Neuronal stem cell (in vitro differentiated cells): ENCODE measurements around the gene ZNF827. TPM values are rescaled to one million over a fixed set of nuclear protein-coding genes. Genes with fewer than 3 reads are reported as not detected.

ENCODE experiments used
- DNase-seq: peaks from one replicate; pipeline ENCODE4 v3.0.0-alpha.2; 2013; ENCODE audit warnings: low spot score
- H2AFZ ChIP-seq: one replicate; pipeline ENCODE4 v1.6.1; 2013; ENCODE audit warnings: mild to moderate bottlenecking, low read length, inconsistent platforms
- H2AK5ac ChIP-seq: 2 replicates; pipeline ENCODE4 v1.6.1; 2013; ENCODE audit warnings: low read depth, mild to moderate bottlenecking, inconsistent platforms, low read length, moderate library complexity, mixed read lengths
- H2BK120ac ChIP-seq: 2 replicates; pipeline ENCODE4 v1.6.1; 2013; ENCODE audit warnings: low read depth, mild to moderate bottlenecking, inconsistent platforms, low read length, moderate library complexity, mixed read lengths
- H2BK12ac ChIP-seq: one replicate; pipeline ENCODE4 v1.6.1; 2013; ENCODE audit warnings: low read length, inconsistent platforms
- H2BK15ac ChIP-seq: 2 replicates; pipeline ENCODE4 v1.6.1; 2013; ENCODE audit warnings: mild to moderate bottlenecking, low read length, inconsistent platforms, mixed read lengths
- H2BK5ac ChIP-seq: one replicate; pipeline ENCODE4 v1.6.1; 2013; ENCODE audit warnings: inconsistent platforms, mild to moderate bottlenecking, low read length, moderate library complexity
- H3K14ac ChIP-seq: one replicate; pipeline ENCODE4 v1.6.1; 2013; ENCODE audit warnings: low read length, inconsistent platforms
- H3K18ac ChIP-seq: 2 replicates; pipeline ENCODE4 v1.6.1; 2013; ENCODE audit warnings: low read length, inconsistent platforms
- H3K23ac ChIP-seq: 2 replicates; pipeline ENCODE4 v1.6.1; 2013; ENCODE audit warnings: low read depth, mild to moderate bottlenecking, mixed read lengths, low read length, inconsistent platforms; ENCODE audit not compliant: poor library complexity
- H3K27ac ChIP-seq: replicated peaks from 3 replicates; pipeline ENCODE4 v1.5.1; 2013; ENCODE audit warnings: low read length, inconsistent platforms
- H3K27me3 ChIP-seq, 3 experiments: 2 replicates each; pipeline ENCODE4 v1.6.1; 2013; ENCODE audit warnings: low read length in 3 of 3, mild to moderate bottlenecking in 2 of 3, inconsistent platforms in 1 of 3, low read depth in 1 of 3, mixed read lengths in 1 of 3, moderate library complexity in 1 of 3; ENCODE audit not compliant: control insufficient read depth in 3 of 3, insufficient read depth in 3 of 3
- H3K36me3 ChIP-seq, 2 donors: replicated peaks in 1 of 2; 2 replicates each; pipeline ENCODE4 v1.6.1; 2013; ENCODE audit warnings: low read length in 2 of 2; ENCODE audit not compliant: control insufficient read depth in 2 of 2, insufficient read depth in 2 of 2
- H3K4ac ChIP-seq: 2 replicates; pipeline ENCODE4 v1.6.1; 2013; ENCODE audit warnings: inconsistent platforms, mild to moderate bottlenecking, low read length, moderate library complexity
- H3K4me1 ChIP-seq, 2 donors: 1 replicate in 1 of 2; 2 replicates in 1 of 2; pipeline ENCODE4 v1.6.1; 2013; ENCODE audit warnings: low read length in 2 of 2, low read depth in 1 of 2; ENCODE audit not compliant: control insufficient read depth in 2 of 2, insufficient read depth in 1 of 2
- H3K4me2 ChIP-seq: one replicate; pipeline ENCODE4 v1.6.1; 2013; ENCODE audit warnings: mild to moderate bottlenecking, low read length, inconsistent platforms; ENCODE audit not compliant: insufficient read depth, poor library complexity, severe bottlenecking
- H3K4me3 ChIP-seq, 2 donors: 2 replicates each; pipeline ENCODE4 v1.5.1; 2013; ENCODE audit warnings: low read length in 2 of 2, mild to moderate bottlenecking in 2 of 2, inconsistent platforms in 1 of 2, moderate library complexity in 1 of 2
- H3K79me1 ChIP-seq: one replicate; pipeline ENCODE4 v1.6.1; 2013; ENCODE audit warnings: low read depth, mild to moderate bottlenecking, inconsistent platforms, low read length, moderate library complexity
- H3K9ac ChIP-seq: one replicate; pipeline ENCODE4 v1.6.1; 2013; ENCODE audit warnings: mild to moderate bottlenecking, low read depth, low read length, inconsistent platforms; ENCODE audit not compliant: poor library complexity
- H3K9me3 ChIP-seq, 2 donors: replicated peaks in 1 of 2; 2 replicates each; pipeline versions ENCODE3 to v1.6.1; 2013; ENCODE audit warnings: low read length in 2 of 2, mild to moderate bottlenecking in 2 of 2, inconsistent platforms in 1 of 2, low read depth in 1 of 2, mixed read lengths in 1 of 2, moderate library complexity in 1 of 2; ENCODE audit not compliant: control insufficient read depth in 2 of 2, insufficient read depth in 1 of 2
- H4K8ac ChIP-seq: one replicate; pipeline ENCODE4 v1.6.1; 2013; ENCODE audit warnings: low read depth, mild to moderate bottlenecking, inconsistent platforms, low read length, moderate library complexity
- H4K91ac ChIP-seq: one replicate; pipeline ENCODE4 v1.6.1; 2013; ENCODE audit warnings: low read length, low read depth, mild to moderate bottlenecking, inconsistent platforms; ENCODE audit not compliant: poor library complexity
- WGBS, 2 donors: extraction: QIAGEN DNeasy Blood & Tissue Kit; methylation state at CpG; one replicate each; pipeline ENCODE4 v1.1.7; 2013; ENCODE audit warnings: missing lambda C conversion rate in 2 of 2, mixed read lengths in 1 of 2; ENCODE audit not compliant: insufficient read length in 2 of 2, insufficient replicate concordance in 1 of 2; ENCODE audit errors: extremely low coverage in 2 of 2; 5-methylcytosine and 5-hydroxymethylcytosine counted together
- polyA plus RNA-seq, 2 experiments: library from polyadenylated mRNA; stranded (reverse); fragments of 200-250 nt; gene quantifications; one replicate each; pipeline ENCODE4 v1.2.3, GENCODE V29; 2013

ZNF827 gene
- 6.5 TPM for polyA plus RNA-seq (2013, experiment 1 of 2)
- polyA plus RNA-seq (2013, experiment 2 of 2), result 7.5 TPM

- peak within 1 kb of the TSS; percentile 77 for H3K4me2 ChIP-seq
- peak within 1 kb of the TSS; percentile 91 for H2BK120ac ChIP-seq
- peak within 1 kb of the TSS; percentile 26 for H2BK15ac ChIP-seq
- no CpG with 5 or more reads among the region's 34 CpGs for WGBS, 2 donors
- no peak within 1 kb of the TSS for H2BK12ac ChIP-seq
- peak within 1 kb of the TSS; percentile 70 for H3K27ac ChIP-seq
- peak within 1 kb of the TSS; percentile 43 for H4K8ac ChIP-seq
- peak; percentile 64 for DNase-seq
- peaks cover 2% of the 10 kb centered on the region for H3K79me1 ChIP-seq
- H3K9ac ChIP-seq, result peak within 1 kb of the TSS; percentile 92
- peaks cover 6 to 11% of the 10 kb centered on the region in 2 donors for H3K4me1 ChIP-seq
- H3K9me3 ChIP-seq, result no peaks in the 10 kb centered on the region
- H3K4ac ChIP-seq, result peak within 1 kb of the TSS; percentile 37
- H3K14ac ChIP-seq, result peak within 1 kb of the TSS; percentile 38
- H2AK5ac ChIP-seq, result peak within 1 kb of the TSS; percentile 70
- peak within 1 kb of the TSS; percentile 98 for H3K18ac ChIP-seq
- H2BK5ac ChIP-seq, result peak within 1 kb of the TSS; percentile 29
- peak within 1 kb of the TSS; percentile 83 for H2AFZ ChIP-seq
- H3K23ac ChIP-seq, result peak within 1 kb of the TSS; percentile 65
- H4K91ac ChIP-seq, result no peak within 1 kb of the TSS
- H3K27me3 ChIP-seq, result peaks cover 0 to 14% (median 0%) of the 10 kb centered on the region in 3 experiments
- peak within 1 kb of the TSS; percentile 91 to 99 for H3K4me3 ChIP-seq
- peaks cover 0 to 5% of the 10 kb centered on the region in 2 donors for H3K36me3 ChIP-seq
These were observed at the start of gene ZNF827 for GRCh38 chr4:145938618-145939440. Gene ZNF827 (minus strand): TSS chr4:145938823. CDS start chr4:145938407, 416 bp downstream.

- H3K27ac ChIP-seq, result no peak overlapping the region
- no peak overlapping the region for H2BK120ac ChIP-seq
- WGBS, 2 donors, result no CpG with 5 or more reads among the region's 4 CpGs
- no peaks in the 10 kb centered on the region for H3K36me3 ChIP-seq
- H2BK15ac ChIP-seq, result no peak overlapping the region
- H3K9ac ChIP-seq, result no peak overlapping the region
- H3K9me3 ChIP-seq, result no peaks in the 10 kb centered on the region
- no peak overlapping the region for H2BK12ac ChIP-seq
- no peak overlapping the region for H2BK5ac ChIP-seq
- H3K4me3 ChIP-seq, result no peak overlapping the region
- DNase-seq, result no peak
- H3K23ac ChIP-seq, result no peak overlapping the region
- H3K18ac ChIP-seq, result no peak overlapping the region
- H3K79me1 ChIP-seq, result no peaks in the 10 kb centered on the region
- no peak overlapping the region for H4K91ac ChIP-seq
- no peak overlapping the region for H3K4ac ChIP-seq
- no peak overlapping the region for H4K8ac ChIP-seq
- peaks cover 0 to 5% of the 10 kb centered on the region in 2 donors for H3K4me1 ChIP-seq
- H3K27me3 ChIP-seq, result no peaks in the 10 kb centered on the region
- no peak overlapping the region for H2AK5ac ChIP-seq
- no peak overlapping the region for H3K4me2 ChIP-seq
- H3K14ac ChIP-seq, result no peak overlapping the region
- H2AFZ ChIP-seq, result peak overlapping the region; percentile 20
These were observed 45.9 kb upstream of the ZNF827 start for GRCh38 chr4:145984563-145984962.

GRCh38 chr4:145982791-145983190, 44.2 kb upstream of the ZNF827 start:
- Histone ChIP-seq H2AFZ (no peak overlapping the region), H2BK12ac (no peak overlapping the region), H3K79me1 (no peaks in the 10 kb centered on the region), H4K91ac (no peak overlapping the region), H3K27ac (no peak overlapping the region), H3K4ac (no peak overlapping the region), H3K18ac (no peak overlapping the region), H3K4me2 (no peak overlapping the region), H2AK5ac (no peak overlapping the region), H3K4me3 (no peak overlapping the region), H3K14ac (no peak overlapping the region), H3K9ac (no peak overlapping the region), H4K8ac (no peak overlapping the region), H3K27me3 (no peaks in the 10 kb centered on the region), H3K9me3 (no peaks in the 10 kb centered on the region), H2BK120ac (no peak overlapping the region), H3K36me3 (no peaks in the 10 kb centered on the region), H2BK15ac (no peak overlapping the region), H3K23ac (no peak overlapping the region), H2BK5ac (no peak overlapping the region), H3K4me1 (peaks cover 0 to 5% of the 10 kb centered on the region in 2 donors)
- no peak for DNase-seq
- WGBS, 2 donors, result no CpG with 5 or more reads among the region's 4 CpGs

- Histone ChIP-seq H2BK5ac (no peak overlapping the region), H3K23ac (no peak overlapping the region), H3K9ac (no peak overlapping the region), H3K4ac (no peak overlapping the region), H2AK5ac (no peak overlapping the region), H3K27me3 (no peaks in the 10 kb centered on the region), H3K36me3 (no peaks in the 10 kb centered on the region), H3K27ac (no peak overlapping the region), H3K4me3 (no peak overlapping the region), H4K91ac (no peak overlapping the region), H2BK15ac (no peak overlapping the region), H3K9me3 (no peaks in the 10 kb centered on the region), H3K18ac (no peak overlapping the region), H3K4me1 (no peaks in the 10 kb centered on the region), H3K4me2 (no peak overlapping the region), H3K14ac (no peak overlapping the region), H2BK120ac (no peak overlapping the region), H2BK12ac (no peak overlapping the region), H4K8ac (no peak overlapping the region), H2AFZ (no peak overlapping the region), H3K79me1 (no peaks in the 10 kb centered on the region)
- WGBS, 2 donors, result no CpG with 5 or more reads among the region's 3 CpGs
- no peak for DNase-seq
These were observed 40.5 kb upstream of the ZNF827 start for GRCh38 chr4:145979160-145979559.
